Measurements from ENCODE around the gene AXIN2.

Gene AXIN2

DNA sequence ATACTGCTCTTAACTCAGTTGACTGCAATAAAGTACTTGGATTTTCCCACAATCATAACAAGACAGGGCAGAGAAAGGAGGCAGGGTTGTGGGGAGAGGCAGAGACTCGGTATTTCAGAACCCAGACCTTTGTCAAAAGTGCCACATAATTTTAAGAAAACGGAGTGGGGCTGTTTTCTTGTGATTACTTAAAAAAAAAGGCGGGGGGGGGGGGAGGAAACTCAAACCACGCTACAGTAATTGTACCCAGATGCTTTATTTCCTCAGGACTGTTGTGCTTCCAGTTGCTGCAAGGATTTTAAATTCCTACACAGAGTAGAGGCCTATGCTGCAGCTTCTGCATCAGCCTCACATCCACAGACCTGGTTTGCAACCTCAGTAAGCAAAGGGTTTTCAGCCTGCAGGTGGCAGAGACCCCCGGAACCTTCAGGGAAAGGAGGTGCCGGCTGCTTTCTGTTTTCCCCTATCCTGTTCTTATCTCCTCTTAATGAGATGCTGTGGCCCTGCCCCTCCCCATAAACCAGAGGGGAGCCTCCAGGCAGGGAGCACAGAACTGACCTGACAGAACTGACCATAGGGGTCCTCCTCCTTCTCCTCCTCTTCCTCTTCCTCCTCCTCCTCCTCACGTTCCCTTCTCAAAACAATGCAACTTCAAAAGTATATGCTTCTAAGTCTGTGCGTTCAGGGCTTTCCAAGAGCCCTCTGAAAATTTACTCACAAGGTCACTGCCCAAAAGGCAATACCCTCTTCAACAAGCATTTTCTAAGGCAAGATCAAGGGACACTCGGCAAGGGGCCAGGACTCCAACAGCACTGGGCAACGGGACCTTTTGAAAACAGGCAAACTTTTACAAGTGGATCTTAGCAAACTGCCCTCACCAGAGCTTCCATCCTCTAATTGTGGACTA is 7.5 kb downstream of the AXIN2 start:
- no peak for DNase-seq (ENCODE audit: low read depth)

DNA sequence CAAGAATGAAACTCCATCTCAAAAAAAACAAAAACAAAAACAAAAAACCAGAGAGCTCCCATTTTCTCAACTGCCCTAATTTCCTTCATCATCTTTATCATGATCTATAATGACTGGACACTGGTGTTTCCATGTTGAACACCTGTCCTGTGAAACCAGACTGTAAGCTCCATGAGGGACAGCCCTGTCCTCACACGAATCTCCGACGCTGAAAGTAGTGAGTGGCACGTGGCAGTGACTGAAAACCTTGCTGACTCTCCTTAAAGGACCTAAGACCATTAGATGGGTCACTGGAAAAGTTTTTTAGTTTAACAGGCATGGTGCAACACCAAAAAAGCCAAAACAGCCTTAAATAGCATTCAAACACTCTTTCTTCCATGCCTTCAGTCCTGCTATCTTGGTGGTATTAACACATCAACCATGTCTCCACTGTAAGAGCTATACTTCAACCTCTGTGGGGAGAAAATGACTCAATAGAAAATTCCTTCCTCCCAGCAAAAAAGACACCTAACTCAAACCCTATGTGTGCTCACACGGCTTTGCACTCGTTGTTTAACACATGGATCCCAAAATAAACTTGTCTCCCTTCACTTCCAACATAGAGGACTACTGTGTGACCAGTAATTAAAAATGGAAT is 8.3 kb downstream of the AXIN2 start:
- peak; percentile 38 for DNase-seq (ENCODE audit: low read depth)

DNA sequence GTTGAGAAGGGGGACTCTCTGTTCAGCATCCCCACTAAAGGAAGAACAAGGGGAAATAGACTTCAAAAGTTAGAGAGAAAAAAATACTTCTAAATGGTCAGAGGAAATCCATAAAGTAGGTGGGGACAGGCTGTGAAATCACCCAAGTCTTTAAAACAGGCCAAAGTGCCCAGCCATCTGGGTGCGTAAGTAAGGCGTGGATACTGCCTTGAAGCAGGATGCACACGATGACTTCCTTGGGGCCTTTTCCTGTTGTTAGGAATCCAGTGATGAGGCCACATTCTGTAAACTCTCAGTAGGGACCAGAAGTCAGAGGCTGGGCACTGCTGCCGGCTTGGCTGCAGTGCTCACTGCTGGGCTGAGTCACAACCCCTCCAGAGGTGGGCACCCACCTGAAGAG is 9.2 kb downstream of the AXIN2 start:
- DNase-seq (ENCODE audit: low read depth) = no peak

DNA sequence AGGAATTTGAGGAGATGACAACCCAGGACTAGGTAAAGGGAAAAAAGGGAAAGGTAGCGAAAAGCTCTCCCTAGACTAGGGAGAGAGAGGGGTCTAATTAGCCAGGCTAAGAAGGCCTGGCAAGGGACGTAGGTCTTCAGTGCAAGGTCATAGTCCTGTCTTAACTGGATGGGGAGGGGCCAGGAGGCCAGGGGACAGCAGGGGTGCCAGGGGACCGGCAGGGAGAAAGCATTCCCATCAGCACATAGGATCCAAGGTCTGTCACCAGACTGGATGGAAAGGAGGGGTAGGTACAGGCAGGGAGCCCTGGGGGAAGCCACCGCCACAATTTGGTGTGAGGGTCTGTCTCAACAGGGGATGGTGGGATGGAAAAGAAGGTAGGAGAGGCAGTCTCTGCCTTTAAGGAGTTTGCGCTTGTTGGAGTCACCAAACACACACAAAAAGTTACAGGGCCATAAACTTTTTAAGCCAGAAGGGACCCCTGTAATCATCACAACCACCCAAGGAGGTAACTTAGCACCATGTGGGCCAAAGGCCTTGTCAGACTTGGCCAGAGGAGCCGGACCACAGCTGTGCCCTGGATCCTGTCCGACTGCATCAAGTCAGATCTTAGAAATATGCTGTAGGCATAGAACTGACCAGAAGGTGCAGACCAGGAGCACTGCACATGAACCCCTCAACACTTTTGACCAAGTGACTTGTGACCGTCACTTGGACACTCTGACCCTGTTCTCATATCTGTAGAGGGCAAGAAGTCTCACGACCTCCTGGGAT is 10.0 kb downstream of the AXIN2 start:
- DNase-seq (ENCODE audit: low read depth) = no peak

DNA sequence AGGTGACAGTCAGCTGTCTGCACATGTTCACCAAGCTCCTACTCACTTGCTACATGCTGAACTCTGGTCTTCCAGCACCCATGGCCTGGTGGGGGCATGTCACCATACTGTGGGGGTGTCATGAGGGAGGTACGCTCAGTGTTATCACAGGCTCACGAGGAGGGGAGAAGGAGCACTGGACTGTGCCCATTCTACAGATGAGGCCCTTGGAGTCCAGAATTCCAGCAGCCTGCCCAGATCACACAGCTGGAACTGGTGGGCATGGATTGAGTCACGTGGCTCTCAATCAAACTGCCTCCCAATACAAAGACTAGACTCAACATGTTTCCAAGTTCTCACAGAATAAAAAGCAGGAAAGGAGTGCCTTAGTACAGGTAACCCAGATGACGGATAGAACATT is 10.7 kb downstream of the AXIN2 start:
- DNase-seq (ENCODE audit: low read depth) = no peak

DNA sequence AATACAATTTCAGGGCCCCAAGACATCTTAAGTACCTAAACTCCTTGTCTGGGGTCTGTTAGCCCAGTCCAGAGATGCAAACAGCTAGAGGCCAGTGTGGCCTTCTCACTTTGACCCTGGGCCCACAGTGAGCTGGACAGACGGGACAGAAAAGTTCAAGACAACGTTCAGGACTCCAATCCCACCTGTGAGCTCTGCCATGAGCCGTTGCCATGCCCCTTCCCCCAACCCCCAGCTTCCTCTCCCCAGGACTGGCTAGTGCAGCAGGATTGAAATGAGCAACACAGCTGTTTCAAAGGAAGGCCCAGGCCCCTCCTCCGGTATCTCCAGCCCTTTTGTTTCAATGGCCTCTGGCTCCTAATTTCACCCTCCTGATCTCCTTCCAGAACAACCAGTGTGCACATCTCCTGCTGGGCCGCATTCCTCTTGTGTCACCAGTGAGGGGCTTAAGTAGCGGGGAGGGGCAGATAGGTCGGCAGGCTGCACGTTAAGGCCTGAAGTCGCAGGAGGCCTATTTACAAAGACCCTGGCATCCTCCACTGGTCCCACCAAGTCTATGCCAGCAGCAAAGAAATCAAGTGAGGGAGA is 11.3 kb downstream of the AXIN2 start:
- DNase-seq (ENCODE audit: low read depth) = no peak

DNA sequence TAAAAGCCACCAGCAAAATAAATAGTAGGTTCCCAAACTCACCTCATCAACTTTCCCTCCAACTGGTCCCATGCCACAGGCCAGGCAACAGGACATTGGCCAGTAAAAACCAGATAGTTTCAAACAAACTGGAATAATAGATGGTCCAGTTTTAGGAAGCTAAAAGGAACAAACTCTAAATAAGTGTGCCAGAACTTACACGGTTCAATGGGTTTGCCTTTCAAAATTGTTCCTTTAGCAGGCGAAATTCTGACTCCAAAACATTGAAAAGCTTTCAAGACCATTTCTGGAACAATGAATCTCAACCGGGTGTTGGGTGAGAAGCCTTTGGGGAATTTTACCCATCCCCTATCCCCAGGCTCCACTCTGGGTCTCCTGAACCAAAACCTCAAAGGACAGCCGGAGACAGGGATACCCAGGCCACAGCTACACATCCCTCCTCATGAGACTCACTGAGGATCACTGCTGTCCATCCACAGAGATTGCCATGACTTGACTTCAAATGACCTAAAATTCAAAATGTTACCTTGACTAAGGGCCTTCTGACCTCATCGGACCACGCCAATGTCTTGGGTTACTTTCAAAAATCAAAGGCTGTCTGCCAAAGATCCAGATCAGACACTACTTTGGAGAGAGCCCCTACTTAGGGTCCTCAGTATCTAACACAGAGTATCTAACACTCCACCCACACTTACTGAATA is 13.0 kb downstream of the AXIN2 start:
- DNase-seq (ENCODE audit: low read depth) = no peak

DNA sequence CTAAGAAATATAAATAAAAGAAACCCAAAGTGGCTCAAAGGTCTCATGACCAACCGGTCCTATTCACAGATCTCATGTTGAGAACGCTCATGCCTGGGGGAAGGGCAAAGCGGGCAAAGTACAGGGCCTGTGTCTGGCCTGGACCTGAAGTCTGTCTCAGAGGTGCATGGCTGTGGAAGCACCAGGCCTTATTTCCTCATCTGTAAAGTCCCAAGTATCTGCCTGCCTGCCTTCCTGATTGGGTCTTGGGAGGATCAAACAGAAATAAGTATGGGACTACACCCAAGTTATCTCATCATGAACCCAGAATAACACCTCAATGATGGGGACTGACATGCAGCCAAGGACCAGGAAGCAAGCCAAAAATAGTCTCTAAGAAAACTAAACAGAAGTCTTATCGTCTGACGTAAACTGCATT is 14.2 kb downstream of the AXIN2 start:
- no peak for DNase-seq (ENCODE audit: low read depth)

DNA sequence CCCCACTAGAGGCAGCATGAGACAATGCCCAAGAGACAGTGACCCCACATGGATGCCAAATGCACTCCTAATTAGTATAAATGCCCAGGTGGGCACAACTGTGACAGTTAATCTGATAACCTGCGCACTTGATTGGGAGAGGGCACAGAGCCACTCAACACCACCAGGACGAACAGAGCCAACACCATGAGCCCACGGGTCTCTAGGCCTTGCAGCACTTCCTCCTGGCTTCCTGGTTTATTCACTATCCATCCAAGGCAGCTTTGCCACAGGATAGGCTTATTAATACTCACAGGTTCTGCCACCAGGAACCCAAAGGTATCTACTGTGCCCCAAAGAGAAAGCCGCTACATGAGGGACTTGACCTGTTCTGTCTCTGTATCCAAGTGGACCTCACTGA is 14.9 kb downstream of the AXIN2 start:
- DNase-seq (ENCODE audit: low read depth) = no peak

DNA sequence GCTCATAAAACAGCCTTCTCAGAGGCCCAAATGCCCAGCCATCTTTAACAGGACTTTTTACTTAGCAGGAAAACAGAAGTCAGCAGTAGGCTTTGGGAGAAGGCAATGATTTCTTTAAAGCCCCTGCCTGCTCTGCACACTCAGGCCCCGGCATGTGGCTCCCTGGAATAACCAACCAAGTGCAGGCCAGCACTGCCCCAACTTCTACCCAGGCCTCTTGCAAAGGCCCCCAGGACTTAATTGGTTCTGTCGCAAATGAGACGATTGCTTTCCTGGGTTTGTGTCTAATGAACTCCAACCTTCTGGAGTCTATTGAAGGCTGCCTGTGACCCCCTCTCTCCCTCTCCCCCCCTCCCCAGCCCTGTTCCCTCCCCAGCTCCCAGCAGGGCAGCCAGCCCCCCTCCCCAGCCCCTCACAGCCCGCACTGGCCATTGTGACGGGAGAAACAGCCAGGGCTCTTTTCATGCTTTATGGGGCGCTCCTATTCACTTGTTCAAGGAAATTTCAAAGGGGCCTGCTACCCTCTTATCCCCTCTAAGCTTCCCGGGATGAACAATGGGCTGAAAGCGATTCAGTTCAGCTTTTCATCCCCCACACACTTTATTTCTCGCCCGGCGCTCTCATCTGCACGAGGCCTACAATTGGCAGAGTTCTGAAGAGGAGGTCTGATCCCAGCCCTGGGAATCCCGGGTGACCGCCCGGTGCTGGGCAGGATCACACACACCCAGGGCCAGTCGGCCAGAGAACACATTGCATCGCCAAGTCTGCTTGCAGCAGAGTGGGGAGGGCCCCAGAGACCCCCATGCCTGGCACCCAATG is 15.5 kb downstream of the AXIN2 start:
- DNase-seq (ENCODE audit: low read depth) = no peak

DNA sequence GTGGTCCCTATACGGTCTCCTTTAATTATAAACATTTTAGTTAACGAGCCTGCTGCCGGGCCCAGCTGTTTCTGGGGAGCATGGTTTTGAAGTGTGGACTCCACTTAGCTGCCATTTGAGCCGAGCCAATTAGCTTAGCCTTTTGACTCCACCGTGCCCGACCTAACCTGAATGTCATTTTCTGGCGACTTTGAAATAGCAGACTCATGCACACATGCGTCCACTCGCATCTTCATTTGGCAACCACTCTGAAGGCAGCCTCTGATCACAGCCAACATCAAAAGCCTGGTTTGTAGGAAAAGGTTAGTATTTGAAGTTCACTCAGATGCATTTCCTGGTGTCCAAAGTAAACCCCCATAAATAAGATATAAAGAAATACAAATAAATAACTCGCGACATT is 16.8 kb downstream of the AXIN2 start:
- DNase-seq (ENCODE audit: low read depth) = no peak

DNA sequence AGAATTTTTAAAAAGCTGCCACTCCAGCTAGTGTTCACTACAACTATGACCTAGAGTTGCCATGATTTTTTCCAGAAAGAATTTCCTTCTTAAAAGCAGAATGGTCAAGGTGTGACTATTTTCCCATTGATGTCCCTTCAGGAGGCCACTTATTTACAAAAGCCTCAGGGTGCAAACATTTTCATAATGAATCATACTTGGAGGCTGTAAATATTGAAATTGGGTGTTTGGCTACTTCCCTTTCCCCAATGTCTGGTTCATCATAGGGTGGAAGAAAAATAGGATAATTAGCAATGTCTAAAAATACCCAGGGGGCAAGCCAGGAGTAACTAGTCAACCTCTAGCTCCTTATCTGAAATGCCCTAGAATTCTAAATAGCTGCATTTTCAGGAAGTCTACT is 18.8 kb downstream of the AXIN2 start:
- no peak for DNase-seq (ENCODE audit: low read depth)

DNA sequence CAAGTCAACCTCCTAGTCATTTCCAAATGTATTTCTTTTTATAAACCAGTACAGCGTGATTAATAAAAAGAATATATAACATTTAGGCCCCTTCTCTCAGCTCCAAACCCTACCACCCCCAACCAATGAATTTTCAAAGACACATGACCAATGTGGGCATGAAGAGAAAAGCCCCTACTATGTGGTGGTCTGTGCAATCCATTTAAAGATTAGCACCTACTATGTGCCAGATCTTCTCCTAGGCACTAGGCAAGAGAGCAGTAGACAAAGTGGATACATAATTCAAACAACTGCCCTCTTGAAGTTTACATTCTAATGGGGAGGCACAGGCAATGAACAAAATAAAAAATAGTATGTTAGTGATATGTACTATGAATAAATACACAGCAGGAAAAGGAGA is 19.4 kb downstream of the AXIN2 start:
- DNase-seq (ENCODE audit: low read depth) = no peak

DNA sequence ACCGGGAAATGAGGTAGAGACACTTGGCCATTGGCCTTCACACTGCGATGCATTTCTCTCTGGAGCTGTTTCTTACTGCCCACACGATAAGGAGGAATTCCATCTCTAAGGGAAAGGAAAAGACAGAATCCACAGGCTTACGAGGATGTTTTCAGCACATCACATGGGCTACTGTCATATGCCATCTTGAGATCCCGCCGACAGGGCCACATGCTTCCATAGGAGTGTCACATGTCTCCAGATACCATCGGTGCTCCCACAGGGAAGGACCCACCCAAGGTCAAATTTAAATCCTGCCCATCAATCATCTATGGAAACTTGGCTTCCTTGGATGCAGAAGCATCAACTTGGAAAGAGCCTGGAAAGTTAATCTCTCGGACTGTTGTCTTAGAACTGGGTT is 20.0 kb downstream of the AXIN2 start:
- DNase-seq (ENCODE audit: low read depth) = no peak

DNA sequence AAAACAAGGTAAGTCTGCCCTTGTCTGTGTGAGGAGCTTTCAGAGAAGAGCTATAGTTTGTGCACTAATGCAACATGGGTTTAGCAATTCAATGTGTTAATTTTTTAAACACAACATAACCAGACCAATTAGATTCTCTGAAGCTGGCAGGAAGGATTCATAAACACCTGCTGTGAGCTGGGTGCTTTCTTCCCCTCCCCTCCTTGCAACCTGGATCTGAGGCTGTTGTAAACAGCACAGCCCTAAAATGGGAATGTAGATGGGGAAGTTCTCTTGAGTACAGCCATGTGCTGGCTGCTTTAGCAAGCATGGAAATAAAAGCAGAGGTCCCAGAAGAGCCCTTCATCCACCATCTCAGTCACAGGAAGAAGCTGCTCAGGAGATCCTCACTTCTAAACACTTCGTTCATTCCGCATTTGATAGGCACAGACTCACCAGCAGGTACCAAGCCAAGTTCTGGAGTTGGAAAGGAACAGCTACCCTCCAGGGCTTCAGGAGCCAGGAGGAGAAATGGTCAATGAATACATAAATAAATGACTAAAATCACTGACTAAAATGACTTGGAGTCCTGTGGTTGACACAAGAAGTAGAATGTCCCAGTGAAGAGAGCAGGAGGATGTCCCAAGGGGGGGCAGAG is 21.7 kb downstream of the AXIN2 start:
- no peak for DNase-seq (ENCODE audit: low read depth)

DNA sequence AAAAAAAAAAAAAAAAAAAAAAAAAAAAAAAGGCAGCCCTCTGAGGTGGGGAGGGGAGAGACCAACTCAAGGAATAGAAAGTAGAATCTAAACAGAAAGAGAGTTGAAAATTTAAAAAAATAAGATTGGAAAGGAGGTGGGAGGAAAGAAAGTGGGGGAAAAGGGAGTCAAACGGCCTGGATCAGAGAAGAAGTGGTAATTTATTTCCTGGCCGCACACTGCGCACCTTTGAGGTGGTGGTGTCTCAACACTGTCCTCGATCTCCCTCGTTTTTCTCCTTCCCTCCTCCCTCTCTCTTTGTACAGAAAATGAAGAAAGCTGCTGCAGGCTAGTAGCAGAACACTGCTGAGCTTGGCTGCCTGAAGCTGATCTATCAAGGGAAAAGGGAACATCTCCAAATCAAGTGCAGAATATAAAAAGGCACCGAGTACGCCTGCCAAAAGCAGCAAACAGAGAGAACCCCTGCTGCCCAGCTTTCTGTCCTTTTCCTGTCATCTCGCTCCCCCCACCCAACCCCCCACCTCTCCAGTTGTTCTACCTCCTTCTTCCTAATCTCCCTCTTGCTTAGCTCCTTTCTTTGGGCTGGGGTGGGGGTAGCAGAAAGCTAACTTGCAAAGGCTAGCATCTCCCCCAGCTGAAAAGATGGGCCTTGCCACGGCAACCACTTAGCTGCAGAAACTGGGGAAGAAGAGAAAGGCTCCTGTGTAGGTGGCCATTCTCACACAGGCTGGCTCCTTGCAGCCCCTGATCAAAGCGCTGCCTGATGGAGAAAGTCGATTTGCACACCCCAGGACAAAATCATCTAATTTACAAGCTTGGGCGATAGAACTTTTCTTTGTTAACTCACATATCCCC is 22.5 kb downstream of the AXIN2 start:
- DNase-seq (ENCODE audit: low read depth) = no peak

DNA sequence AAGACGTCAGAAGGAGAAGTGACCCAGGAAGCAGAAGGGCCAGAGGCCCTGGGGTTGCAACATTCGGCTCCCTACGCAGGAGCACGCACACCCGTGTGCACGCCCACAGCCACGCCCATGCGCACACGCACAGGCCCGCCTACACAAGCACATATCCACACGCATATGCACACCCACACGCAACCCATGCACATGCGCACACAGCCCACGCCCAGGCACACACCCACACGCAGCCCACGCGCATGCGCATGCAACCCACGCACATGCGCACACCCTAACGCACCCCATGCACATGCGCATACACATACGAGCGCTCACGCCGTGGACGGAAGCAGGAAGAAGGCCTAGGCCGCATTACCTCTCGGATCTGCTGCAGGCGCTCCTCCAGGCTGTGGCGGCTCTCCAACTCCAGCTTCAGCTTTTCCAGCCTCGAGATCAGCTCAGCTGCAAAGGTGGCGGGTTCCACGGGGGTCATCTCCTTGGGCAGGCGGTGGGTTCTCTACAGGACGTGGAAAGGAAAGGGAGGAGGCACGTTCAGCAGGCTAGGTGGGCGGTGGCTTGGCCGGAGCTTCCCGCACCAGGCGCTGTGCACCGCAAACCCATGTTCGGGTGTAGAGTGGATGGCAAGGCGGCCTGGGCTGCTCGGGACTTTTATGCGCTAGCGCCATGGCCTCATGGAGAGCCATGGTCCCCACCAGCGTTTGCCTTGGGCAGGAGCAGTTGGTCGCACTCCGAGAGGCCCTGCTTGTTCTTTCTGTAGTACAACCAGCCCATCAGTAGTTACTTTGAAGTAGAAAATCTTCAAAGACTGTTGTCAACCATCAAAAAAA is 23.4 kb downstream of the AXIN2 start:
- no peak for DNase-seq (ENCODE audit: low read depth)

DNA sequence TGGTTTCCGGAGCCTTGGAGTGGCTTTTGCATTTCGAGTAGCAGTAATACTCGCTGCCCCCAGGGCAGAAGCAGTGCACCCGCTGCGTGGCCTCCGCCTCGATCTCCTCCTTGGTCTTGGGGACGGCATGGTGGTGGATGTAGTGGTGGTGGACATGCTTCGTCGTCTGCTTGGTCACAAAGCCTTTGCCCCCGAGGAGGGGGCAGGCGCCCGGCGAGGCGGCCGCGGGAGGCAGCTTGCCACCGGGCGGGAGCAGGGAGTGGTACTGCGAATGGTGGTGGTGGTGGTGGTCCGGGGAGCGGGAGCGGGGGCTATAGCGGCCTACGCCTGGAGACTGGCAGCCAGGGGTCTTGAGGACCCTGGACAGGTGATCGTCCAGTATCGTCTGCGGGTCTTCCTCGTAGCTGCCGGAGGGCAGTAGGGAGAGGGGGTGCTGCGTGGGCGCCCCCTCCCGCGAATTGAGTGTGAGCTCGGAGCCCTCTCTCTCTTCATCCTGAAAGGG is 24.1 kb downstream of the AXIN2 start:
- DNase-seq (ENCODE audit: low read depth) = no peak
